Measurements from ENCODE around the gene SLC37A2.

SLC37A2 gene

GRCh38 chr11:125073616-125074483 lies 10.7 kb downstream of the SLC37A2 start:
- H3K79me2 ChIP-seq (ENCODE audit: insufficient read depth, low read length): no peaks in the 10 kb centered on the region

GRCh38 chr11:125074511-125075241 lies 11.6 kb downstream of the SLC37A2 start:
- Histone ChIP-seq H3K27me3 (ENCODE audit: insufficient read depth, low read length) (no peaks in the 10 kb centered on the region), H3K9me3 (ENCODE audit: low read length) (no peaks in the 10 kb centered on the region), H3K9me2 (ENCODE audit: low read depth, low read length) (no peaks in the 10 kb centered on the region), H3K4me2 (ENCODE audit: low read length) (no peak overlapping the region), H3K4me3 (ENCODE audit: low read depth, low read length, poor library complexity, severe bottlenecking) (no peak overlapping the region), H3K27ac (ENCODE audit: low read depth, low read length, poor library complexity, severe bottlenecking) (no peak overlapping the region), H4K20me1 (ENCODE audit: insufficient read depth, low read length) (no peaks in the 10 kb centered on the region), H3F3A (ENCODE audit: insufficient read depth, low read length) (no peaks in the 10 kb centered on the region), H3K36me3 (ENCODE audit: insufficient read depth, low read length) (no peaks in the 10 kb centered on the region), H3K79me2 (ENCODE audit: insufficient read depth, low read length) (no peaks in the 10 kb centered on the region), H2AFZ (ENCODE audit: low read length) (no peak overlapping the region), H3K9ac (ENCODE audit: low read length) (no peak overlapping the region), H3K4me1 (ENCODE audit: insufficient read depth, low read length, severe bottlenecking) (peaks cover 9% of the 10 kb centered on the region)
- TF ChIP-seq CTCF (IDR thresholded peaks at IDR 0.05; ENCODE audit: low read length) (no peak), EZH2 (IDR thresholded peaks at IDR 0.05; ENCODE audit: borderline replicate concordance, low read length) (no peak)

More at GRCh38 chr11:125073616-125074483, 10.7 kb downstream of the SLC37A2 start:
- Histone ChIP-seq H3K9ac (ENCODE audit: low read length) (no peak overlapping the region), H4K20me1 (ENCODE audit: insufficient read depth, low read length) (no peaks in the 10 kb centered on the region), H3K4me2 (ENCODE audit: low read length) (no peak overlapping the region), H3K4me3 (ENCODE audit: low read depth, low read length, poor library complexity, severe bottlenecking) (no peak overlapping the region), H3K27me3 (ENCODE audit: insufficient read depth, low read length) (no peaks in the 10 kb centered on the region), H3K4me1 (ENCODE audit: insufficient read depth, low read length, severe bottlenecking) (peaks cover 9% of the 10 kb centered on the region), H3K27ac (ENCODE audit: low read depth, low read length, poor library complexity, severe bottlenecking) (no peak overlapping the region), H3K9me2 (ENCODE audit: low read depth, low read length) (no peaks in the 10 kb centered on the region), H3F3A (ENCODE audit: insufficient read depth, low read length) (no peaks in the 10 kb centered on the region), H3K9me3 (ENCODE audit: low read length) (no peaks in the 10 kb centered on the region), H2AFZ (ENCODE audit: low read length) (no peak overlapping the region), H3K36me3 (ENCODE audit: insufficient read depth, low read length) (no peaks in the 10 kb centered on the region)
- TF ChIP-seq EZH2 (IDR thresholded peaks at IDR 0.05; ENCODE audit: borderline replicate concordance, low read length) (no peak), CTCF (IDR thresholded peaks at IDR 0.05; ENCODE audit: low read length) (no peak)

DNA sequence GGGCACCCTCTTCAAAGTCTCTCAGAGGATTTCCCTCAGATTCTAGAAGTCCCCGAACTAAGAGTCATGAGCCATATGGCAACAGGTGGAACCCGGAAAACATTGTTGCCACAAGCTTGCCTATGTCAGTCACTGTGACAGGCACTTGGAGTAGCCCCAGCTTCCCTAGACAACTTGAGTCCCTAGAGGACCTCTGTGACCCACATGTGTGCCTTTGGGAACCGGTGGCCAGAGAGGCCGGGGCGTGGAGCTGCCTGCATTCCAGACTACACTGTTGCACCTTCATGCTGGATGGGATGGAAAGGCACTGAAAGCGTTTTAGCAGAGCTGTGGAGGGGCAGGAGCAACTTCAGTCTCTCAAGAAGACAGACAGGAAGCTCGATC lies 12.1 kb downstream of the SLC37A2 start:
- Histone ChIP-seq H3K27ac (ENCODE audit: low read depth, low read length, poor library complexity, severe bottlenecking) (no peak overlapping the region), H3K36me3 (ENCODE audit: insufficient read depth, low read length) (no peaks in the 10 kb centered on the region), H3F3A (ENCODE audit: insufficient read depth, low read length) (no peaks in the 10 kb centered on the region), H3K79me2 (ENCODE audit: insufficient read depth, low read length) (no peaks in the 10 kb centered on the region), H4K20me1 (ENCODE audit: insufficient read depth, low read length) (no peaks in the 10 kb centered on the region), H2AFZ (ENCODE audit: low read length) (no peak overlapping the region), H3K4me1 (ENCODE audit: insufficient read depth, low read length, severe bottlenecking) (peaks cover 9% of the 10 kb centered on the region), H3K9me3 (ENCODE audit: low read length) (no peaks in the 10 kb centered on the region), H3K4me2 (ENCODE audit: low read length) (no peak overlapping the region), H3K9me2 (ENCODE audit: low read depth, low read length) (no peaks in the 10 kb centered on the region), H3K4me3 (ENCODE audit: low read depth, low read length, poor library complexity, severe bottlenecking) (no peak overlapping the region), H3K9ac (ENCODE audit: low read length) (no peak overlapping the region), H3K27me3 (ENCODE audit: insufficient read depth, low read length) (no peaks in the 10 kb centered on the region)
- TF ChIP-seq CTCF (IDR thresholded peaks at IDR 0.05; ENCODE audit: low read length) (no peak), EZH2 (IDR thresholded peaks at IDR 0.05; ENCODE audit: borderline replicate concordance, low read length) (no peak)

Measured in OCI-LY1 (cell line).